AG04450 (cell line): ENCODE data around the gene INPP5A. TPM values are rescaled to one million over a fixed set of nuclear protein-coding genes. Genes with fewer than 3 reads are reported as not detected.

Experiments
- CTCF ChIA-PET: fragments of 300-600, 350-600 bp; formaldehyde crosslinking; extraction: SDS; loops from one replicate; lab custom pipeline; 2022; ENCODE audit warnings: antibody characterized with exemption, inconsistent platforms; lab: Charles Lee
- POLR2A ChIA-PET: fragments of 350-600 bp; formaldehyde crosslinking; extraction: SDS; loops from one replicate; lab custom pipeline; 2021; ENCODE audit warnings: antibody characterized with exemption, inconsistent platforms; lab: Yijun Ruan, JAX
- DNase-seq: peaks from one replicate; pipeline ENCODE4 v3.0.0-alpha.2; 2011; ENCODE audit warnings: low read depth, low spot score
- H3K27ac ChIP-seq: one replicate; pipeline ENCODE4 v1.5.1; 2012; ENCODE audit warnings: low read depth, low read length, control low read depth
- H3K27me3 ChIP-seq: one replicate; pipeline ENCODE4 v1.6.0; 2012; ENCODE audit warnings: low read length; ENCODE audit not compliant: control insufficient read depth, insufficient read depth
- H3K4me3 ChIP-seq: 2 replicates; pipeline ENCODE4 v1.5.1; 2011; ENCODE audit warnings: mild to moderate bottlenecking, low read depth, low read length, control low read depth
- H3K9me3 ChIP-seq: 2 replicates; pipeline ENCODE4 v1.5.1; 2012; ENCODE audit warnings: low read length; ENCODE audit not compliant: control insufficient read depth, insufficient read depth
- CTCF ChIP-seq: IDR thresholded peaks from 2 replicates; pipeline ENCODE4 v1.5.1; 2011; ENCODE audit warnings: low read depth, low read length, control low read depth, inconsistent platforms
- polyA plus RNA-seq: library from polyadenylated mRNA; depleted of rRNA; stranded (reverse); fragments of >200 nt; gene quantifications from 2 replicates; pipeline ENCODE4 v1.2.3, GENCODE V29; 2011

Gene INPP5A
- polyA plus RNA-seq, 1 experiment = 22.5 TPM

DNA sequence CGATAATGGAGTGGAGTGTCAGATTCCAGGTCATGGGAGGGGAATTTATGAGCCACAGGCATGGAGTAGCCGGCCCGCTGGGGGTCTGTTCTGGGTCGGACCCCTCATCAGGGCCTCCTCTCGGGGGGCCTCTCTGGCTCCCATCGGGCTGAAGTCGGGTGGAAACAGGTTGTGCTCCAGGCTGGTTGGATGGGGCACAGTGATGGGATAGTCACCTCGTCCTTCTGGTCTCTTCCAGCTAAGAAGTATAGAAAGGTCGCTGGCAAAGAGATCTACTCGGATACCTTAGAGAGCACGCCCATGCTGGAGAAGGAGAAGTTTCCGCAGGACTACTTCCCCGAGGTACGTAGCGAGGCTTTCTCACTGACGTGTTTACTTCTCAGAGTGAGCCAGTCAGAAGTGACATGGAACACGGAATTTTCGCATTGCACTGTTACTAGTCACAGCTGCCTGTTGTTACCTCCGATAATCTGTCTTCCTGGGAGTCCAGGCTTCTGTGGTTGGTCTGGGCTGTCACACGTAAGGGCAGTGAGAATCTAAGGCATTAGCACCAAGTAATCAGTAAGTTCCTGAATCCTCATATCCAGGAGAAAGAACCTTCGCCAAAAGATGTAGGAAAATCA, 160.1 kb downstream of the INPP5A start:
- no peak for TF ChIP-seq CTCF
- Histone ChIP-seq H3K4me3 (no peak overlapping the region), H3K27me3 (no peaks in the 10 kb centered on the region), H3K9me3 (peaks cover 4% of the 10 kb centered on the region; the same call in 1 of the 2 replicates), H3K27ac (no peak overlapping the region)
- ChIA-PET POLR2A (no interaction called here), CTCF (no interaction called here)
- no peak for DNase-seq

DNA sequence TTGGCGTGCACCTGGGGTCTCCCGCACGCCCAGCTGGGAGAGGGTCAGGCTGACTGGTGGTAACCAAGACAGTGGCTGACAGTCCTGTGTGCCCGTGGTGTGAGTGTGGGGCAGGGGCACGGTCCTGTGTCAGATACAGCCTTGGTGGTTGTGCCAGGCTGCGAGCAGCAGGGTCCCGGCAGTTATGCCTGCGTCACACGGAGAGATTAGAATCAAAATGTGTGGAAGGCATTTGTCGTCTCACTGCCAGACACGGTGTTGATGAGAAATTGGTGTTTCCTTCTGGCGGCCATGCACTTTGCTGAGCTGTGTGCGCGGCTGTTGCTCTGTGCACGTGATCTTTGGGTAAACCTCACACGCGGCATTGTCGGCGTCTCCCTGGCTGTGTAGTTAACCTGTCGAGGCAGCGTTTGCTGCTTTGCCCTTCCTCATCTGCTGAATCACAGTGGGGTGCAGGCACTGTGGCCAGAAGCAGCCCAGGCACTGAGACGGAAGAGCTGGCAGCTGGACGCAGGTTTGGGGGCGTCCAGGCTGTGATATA, 160.7 kb downstream of the INPP5A start:
- DNase-seq = no peak
- no peak overlapping the region for H3K27ac ChIP-seq
- H3K27me3 ChIP-seq = no peaks in the 10 kb centered on the region
- TF ChIP-seq CTCF = no peak
- H3K4me3 ChIP-seq = no peak overlapping the region
- CTCF ChIA-PET = no interaction called here
- peaks cover 4% of the 10 kb centered on the region; the same call in 1 of the 2 replicates for H3K9me3 ChIP-seq
- POLR2A ChIA-PET = no interaction called here

- Histone ChIP-seq H3K9me3 (peaks cover 6% of the 10 kb centered on the region; the same call in 1 of the 2 replicates), H3K27me3 (no peaks in the 10 kb centered on the region), H3K4me3 (no peak overlapping the region), H3K27ac (no peak overlapping the region)
- no peak for DNase-seq
- CTCF ChIA-PET = no interaction called here
- POLR2A ChIA-PET = no interaction called here
- no peak for TF ChIP-seq CTCF
These were observed 161.3 kb downstream of the INPP5A start for GRCh38 chr10:132698761-132699391.

DNA sequence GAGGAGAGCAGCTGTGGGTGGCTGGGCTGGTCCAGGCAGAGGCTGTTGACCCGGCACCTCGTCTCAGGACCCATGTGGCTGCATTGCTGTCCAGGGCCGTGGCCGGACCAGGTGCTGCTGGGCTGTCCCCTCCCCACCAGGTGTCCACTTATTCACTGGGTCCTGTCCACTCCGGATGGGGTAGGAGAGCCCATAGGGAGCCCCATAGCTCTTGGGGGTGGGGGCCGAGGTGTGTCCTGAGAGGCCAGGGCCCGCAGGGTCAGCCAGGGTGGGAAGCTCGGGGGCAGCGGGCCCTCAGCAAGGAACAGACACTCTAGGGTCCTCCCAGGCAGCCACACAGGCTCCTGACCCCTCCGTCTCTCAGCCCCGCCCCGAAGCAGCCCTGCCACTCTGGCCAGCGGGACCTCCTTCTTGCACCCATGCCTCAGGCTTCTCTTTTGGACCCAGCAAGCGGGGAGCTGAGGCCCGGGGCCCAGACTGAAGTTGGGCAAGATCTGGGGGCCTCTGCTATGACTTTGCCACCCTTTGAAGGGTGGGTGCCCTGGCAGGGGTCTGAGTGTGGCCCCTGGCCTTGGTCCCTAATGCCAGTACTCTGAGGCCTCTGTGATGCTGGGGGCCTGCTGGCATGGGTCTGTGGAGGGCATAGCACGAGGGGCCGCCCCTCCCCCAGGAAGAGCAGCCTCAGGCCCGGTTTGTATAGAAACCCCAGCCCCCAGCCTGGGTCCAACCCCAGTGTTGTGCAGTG, 162.0 kb downstream of the INPP5A start:
- CTCF ChIA-PET = no interaction called here
- POLR2A ChIA-PET = no interaction called here
- peaks cover 12% of the 10 kb centered on the region; the same call in 1 of the 2 replicates for H3K9me3 ChIP-seq
- TF ChIP-seq CTCF = no peak
- H3K27me3 ChIP-seq = no peaks in the 10 kb centered on the region
- H3K4me3 ChIP-seq = no peak overlapping the region
- peak overlapping the region; percentile 77 for H3K27ac ChIP-seq
- DNase-seq = no peak
